Cerebellar cortex (tissue), 1 donor: Measurements from ENCODE around the gene PTPRN2.
"Not testable (repeated sequence)": the region's sequence is repeated elsewhere in the genome, so short reads cannot be mapped to it uniquely, and the experiment has no call there.

Experiments used
- DNase-seq: peaks from one replicate; pipeline ENCODE4 v3.0.0-alpha.2; 2015; ENCODE audit warnings: low spot score

PTPRN2 gene

GRCh38 chr7:158350166-158350900 lies 237.3 kb downstream of the PTPRN2 start:
- DNase-seq, result no peak

GRCh38 chr7:158348446-158348845 lies 239.2 kb downstream of the PTPRN2 start:
- DNase-seq, result no peak

GRCh38 chr7:158348039-158348438 lies 239.6 kb downstream of the PTPRN2 start:
- not testable (repeated sequence) for DNase-seq

GRCh38 chr7:158345731-158346130 lies 241.9 kb downstream of the PTPRN2 start:
- DNase-seq, result no peak

- DNase-seq, result no peak
Measured at GRCh38 chr7:158344706-158345300, 242.8 kb downstream of the PTPRN2 start.

- no peak for DNase-seq
Measured at GRCh38 chr7:158343936-158344455, 243.6 kb downstream of the PTPRN2 start.

GRCh38 chr7:158343526-158343925 lies 244.1 kb downstream of the PTPRN2 start:
- DNase-seq, result no peak

GRCh38 chr7:158341097-158341496 lies 246.5 kb downstream of the PTPRN2 start:
- DNase-seq, result not testable (repeated sequence)

GRCh38 chr7:158336952-158337351 lies 250.7 kb downstream of the PTPRN2 start:
- not testable (repeated sequence) for DNase-seq

- DNase-seq, result not testable (repeated sequence)
Measured at GRCh38 chr7:158332516-158332915, 255.1 kb downstream of the PTPRN2 start.

GRCh38 chr7:158331826-158332450 lies 255.7 kb downstream of the PTPRN2 start:
- not testable (repeated sequence) for DNase-seq

GRCh38 chr7:158329686-158330085 lies 257.9 kb downstream of the PTPRN2 start:
- DNase-seq, result no peak

GRCh38 chr7:158329014-158329610 lies 258.5 kb downstream of the PTPRN2 start:
- no peak for DNase-seq

GRCh38 chr7:158328376-158329013 lies 259.1 kb downstream of the PTPRN2 start:
- no peak for DNase-seq

- no peak for DNase-seq
Measured at GRCh38 chr7:158327571-158328180, 259.9 kb downstream of the PTPRN2 start.

- no peak for DNase-seq
Measured at GRCh38 chr7:158327012-158327411, 260.6 kb downstream of the PTPRN2 start.

- peak; percentile 88 for DNase-seq
Measured at GRCh38 chr7:158325530-158326381, 261.9 kb downstream of the PTPRN2 start.

GRCh38 chr7:158324397-158325360 lies 262.9 kb downstream of the PTPRN2 start:
- DNase-seq, result no peak

GRCh38 chr7:158323741-158324396 lies 263.8 kb downstream of the PTPRN2 start:
- DNase-seq, result no peak
